ENCODE results near the gene RFNG. TPM values are rescaled to one million over a fixed set of nuclear protein-coding genes. Genes with fewer than 3 reads are reported as not detected.

RFNG gene
- total RNA-seq, 1 experiment from 2014 or later: 52.0 TPM

GRCh38 chr17:82081546-82081945 is 29.9 kb upstream of the RFNG start:
- ChIA-PET CTCF (no interaction called here), POLR2A (interaction anchor here (1.4 kb wide), 2 partner anchors 17 to 51 kb away, joined by 3 to 4 read pairs; partner anchors contain the start of gene FASN), RAD21 (ENCODE audit: low non-redundant PET in 1 of 2, low total read pairs in 2 of 2, uncharacterized antibody in 2 of 2, unreplicated experiment in 2 of 2) (no interaction called here)
- intact Hi-C loops (cut with micrococcal nuclease): no loop called here
- H3K4me1 ChIP-seq (ENCODE audit: control insufficient read depth in 1 of 2, insufficient read depth in 2 of 2, low read length in 2 of 2): no peaks in the 10 kb centered on the region
- no peaks in the 10 kb centered on the region for H3K9me3 ChIP-seq (ENCODE audit: control insufficient read depth in 1 of 2, insufficient read depth in 1 of 2, low read depth in 1 of 2, low read length in 2 of 2)
- DNase-seq (ENCODE audit: low read depth, low spot score) (no peak), ATAC-seq (no peak)
- H3K27ac ChIP-seq (ENCODE audit: low read depth, low read length): no peak overlapping the region; the same call in 1 of the 2 replicates
- TF ChIP-seq, protein P1, sequence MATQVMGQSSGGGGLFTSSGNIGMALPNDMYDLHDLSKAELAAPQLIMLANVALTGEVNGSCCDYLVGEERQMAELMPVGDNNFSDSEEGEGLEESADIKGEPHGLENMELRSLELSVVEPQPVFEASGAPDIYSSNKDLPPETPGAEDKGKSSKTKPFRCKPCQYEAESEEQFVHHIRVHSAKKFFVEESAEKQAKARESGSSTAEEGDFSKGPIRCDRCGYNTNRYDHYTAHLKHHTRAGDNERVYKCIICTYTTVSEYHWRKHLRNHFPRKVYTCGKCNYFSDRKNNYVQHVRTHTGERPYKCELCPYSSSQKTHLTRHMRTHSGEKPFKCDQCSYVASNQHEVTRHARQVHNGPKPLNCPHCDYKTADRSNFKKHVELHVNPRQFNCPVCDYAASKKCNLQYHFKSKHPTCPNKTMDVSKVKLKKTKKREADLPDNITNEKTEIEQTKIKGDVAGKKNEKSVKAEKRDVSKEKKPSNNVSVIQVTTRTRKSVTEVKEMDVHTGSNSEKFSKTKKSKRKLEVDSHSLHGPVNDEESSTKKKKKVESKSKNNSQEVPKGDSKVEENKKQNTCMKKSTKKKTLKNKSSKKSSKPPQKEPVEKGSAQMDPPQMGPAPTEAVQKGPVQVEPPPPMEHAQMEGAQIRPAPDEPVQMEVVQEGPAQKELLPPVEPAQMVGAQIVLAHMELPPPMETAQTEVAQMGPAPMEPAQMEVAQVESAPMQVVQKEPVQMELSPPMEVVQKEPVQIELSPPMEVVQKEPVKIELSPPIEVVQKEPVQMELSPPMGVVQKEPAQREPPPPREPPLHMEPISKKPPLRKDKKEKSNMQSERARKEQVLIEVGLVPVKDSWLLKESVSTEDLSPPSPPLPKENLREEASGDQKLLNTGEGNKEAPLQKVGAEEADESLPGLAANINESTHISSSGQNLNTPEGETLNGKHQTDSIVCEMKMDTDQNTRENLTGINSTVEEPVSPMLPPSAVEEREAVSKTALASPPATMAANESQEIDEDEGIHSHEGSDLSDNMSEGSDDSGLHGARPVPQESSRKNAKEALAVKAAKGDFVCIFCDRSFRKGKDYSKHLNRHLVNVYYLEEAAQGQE (IDR thresholded peaks at IDR 0.05; ENCODE audit: low read depth): no peak
- TF ChIP-seq CTCF (IDR thresholded peaks at IDR 0.05 in 2 of 3, conservative IDR thresholded peaks at IDR 0.05 in 1 of 3; ENCODE audit: borderline replicate concordance in 1 of 3, insufficient read depth in 1 of 3, low read depth in 2 of 3, low read length in 2 of 3) (no peak), YY1 (IDR thresholded peaks at IDR 0.05; ENCODE audit: extremely low read depth, insufficient replicate concordance, low read depth, low read length) (no peak), JUND (IDR thresholded peaks at IDR 0.05) (no peak), ZBTB33 (IDR thresholded peaks at IDR 0.05; ENCODE audit: extremely low read depth, insufficient replicate concordance, low read length) (no peak), EZH2phosphoT487 (IDR thresholded peaks at IDR 0.05; ENCODE audit: borderline replicate concordance) (no peak), ELF1 (IDR thresholded peaks at IDR 0.05; ENCODE audit: borderline replicate concordance, low read depth) (no peak), ZNF274 (IDR thresholded peaks at IDR 0.05; ENCODE audit: low read depth, low read length) (no peak), EZH2 (IDR thresholded peaks at IDR 0.05) (no peak), EGR1 (IDR thresholded peaks at IDR 0.05; ENCODE audit: low read depth) (no peak), SRF (IDR thresholded peaks at IDR 0.05; ENCODE audit: low read depth) (no peak), SP1 (IDR thresholded peaks at IDR 0.05; ENCODE audit: low read depth) (no peak), CEBPB (IDR thresholded peaks at IDR 0.05; ENCODE audit: low read depth) (no peak), FOSL1 (IDR thresholded peaks at IDR 0.05; ENCODE audit: low read depth) (no peak), CBX3 (IDR thresholded peaks at IDR 0.05; ENCODE audit: low read depth) (no peak), POLR2AphosphoS5 (IDR thresholded peaks at IDR 0.05; ENCODE audit: low read depth, low read length) (no peak)
- TF ChIP-seq, protein P2, sequence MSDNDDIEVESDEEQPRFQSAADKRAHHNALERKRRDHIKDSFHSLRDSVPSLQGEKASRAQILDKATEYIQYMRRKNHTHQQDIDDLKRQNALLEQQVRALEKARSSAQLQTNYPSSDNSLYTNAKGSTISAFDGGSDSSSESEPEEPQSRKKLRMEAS (IDR thresholded peaks at IDR 0.05): no peak
- TF ChIP-seq, protein P3, sequence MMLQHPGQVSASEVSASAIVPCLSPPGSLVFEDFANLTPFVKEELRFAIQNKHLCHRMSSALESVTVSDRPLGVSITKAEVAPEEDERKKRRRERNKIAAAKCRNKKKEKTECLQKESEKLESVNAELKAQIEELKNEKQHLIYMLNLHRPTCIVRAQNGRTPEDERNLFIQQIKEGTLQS (IDR thresholded peaks at IDR 0.05): no peak
- no peak overlapping the region for H2AFZ ChIP-seq (ENCODE audit: low read depth, low read length, poor library complexity, severe bottlenecking)
- no peak overlapping the region for H3K4me3 ChIP-seq (replicated peaks in 1 of 2; ENCODE audit: low read depth in 1 of 2, low read length in 2 of 2)
- peaks cover 60 to 73% of the 10 kb centered on the region in 2 experiments for H3K36me3 ChIP-seq (ENCODE audit: control insufficient read depth in 1 of 2, insufficient read depth in 2 of 2, low read length in 2 of 2)
- H3K79me2 ChIP-seq (ENCODE audit: insufficient read depth, low read length): peaks cover 17% of the 10 kb centered on the region; the same call in 1 of the 2 replicates
- no peak overlapping the region for H3K9ac ChIP-seq (ENCODE audit: low read length)
- H3K9me2 ChIP-seq (ENCODE audit: insufficient read depth): no peaks in the 10 kb centered on the region
- no TSS peak for BruUV-seq (replicated peaks)
- no peak overlapping the region for H3K4me2 ChIP-seq (ENCODE audit: low read length)
- peaks cover 9% of the 10 kb centered on the region; the same call in 1 of the 2 replicates for H4K20me1 ChIP-seq (ENCODE audit: insufficient read depth)
- no peaks in the 10 kb centered on the region for H3K27me3 ChIP-seq (ENCODE audit: insufficient read depth, low read length)
